Measurements from ENCODE around the gene INHBA.

The INHBA gene

GRCh38 chr7:41732843-41733306 lies 30.0 kb upstream of the INHBA start:
- WGBS (ENCODE audit: insufficient coverage, insufficient read length), result no CpG with 5 or more reads among the region's 7 CpGs
- no peak overlapping the region for H3K4me3 ChIP-seq (ENCODE audit: low read length)
- no peaks in the 10 kb centered on the region for H3K4me1 ChIP-seq (ENCODE audit: control insufficient read depth, insufficient read depth, low read length)
- H3K9me3 ChIP-seq (ENCODE audit: control insufficient read depth, insufficient read depth, low read length), result no peaks in the 10 kb centered on the region
- no peaks in the 10 kb centered on the region for H3K36me3 ChIP-seq (ENCODE audit: control insufficient read depth, insufficient read depth, low read length)
- no peaks in the 10 kb centered on the region for H3K27me3 ChIP-seq (ENCODE audit: control insufficient read depth, insufficient read depth, low read length)
- no peak for DNase-seq (ENCODE audit: low read depth, low spot score)
- H3K27ac ChIP-seq (ENCODE audit: low read length), result no peak overlapping the region

- no peak overlapping the region for H3K27ac ChIP-seq (ENCODE audit: low read length)
- H3K36me3 ChIP-seq (ENCODE audit: control insufficient read depth, insufficient read depth, low read length), result no peaks in the 10 kb centered on the region
- no peaks in the 10 kb centered on the region for H3K4me1 ChIP-seq (ENCODE audit: control insufficient read depth, insufficient read depth, low read length)
- no peak overlapping the region for H3K4me3 ChIP-seq (ENCODE audit: low read length)
- no peak for DNase-seq (ENCODE audit: low read depth, low spot score)
- H3K27me3 ChIP-seq (ENCODE audit: control insufficient read depth, insufficient read depth, low read length), result no peaks in the 10 kb centered on the region
- WGBS (ENCODE audit: insufficient coverage, insufficient read length), result no CpG with 5 or more reads among the region's 3 CpGs
- H3K9me3 ChIP-seq (ENCODE audit: control insufficient read depth, insufficient read depth, low read length), result no peaks in the 10 kb centered on the region
These were observed 29.5 kb upstream of the INHBA start for GRCh38 chr7:41732436-41732785.

GRCh38 chr7:41731493-41732435 lies 28.9 kb upstream of the INHBA start:
- H3K9me3 ChIP-seq (ENCODE audit: control insufficient read depth, insufficient read depth, low read length), result no peaks in the 10 kb centered on the region
- no peak overlapping the region for H3K4me3 ChIP-seq (ENCODE audit: low read length)
- no CpG with 5 or more reads among the region's 7 CpGs for WGBS (ENCODE audit: insufficient coverage, insufficient read length)
- H3K27ac ChIP-seq (ENCODE audit: low read length), result no peak overlapping the region
- H3K4me1 ChIP-seq (ENCODE audit: control insufficient read depth, insufficient read depth, low read length), result no peaks in the 10 kb centered on the region
- no peak for DNase-seq (ENCODE audit: low read depth, low spot score)
- no peaks in the 10 kb centered on the region for H3K36me3 ChIP-seq (ENCODE audit: control insufficient read depth, insufficient read depth, low read length)
- H3K27me3 ChIP-seq (ENCODE audit: control insufficient read depth, insufficient read depth, low read length), result no peaks in the 10 kb centered on the region

GRCh38 chr7:41730668-41731067 lies 27.8 kb upstream of the INHBA start:
- no peaks in the 10 kb centered on the region for H3K9me3 ChIP-seq (ENCODE audit: control insufficient read depth, insufficient read depth, low read length)
- no peak for DNase-seq (ENCODE audit: low read depth, low spot score)
- H3K4me3 ChIP-seq (ENCODE audit: low read length), result no peak overlapping the region
- no peaks in the 10 kb centered on the region for H3K4me1 ChIP-seq (ENCODE audit: control insufficient read depth, insufficient read depth, low read length)
- H3K27me3 ChIP-seq (ENCODE audit: control insufficient read depth, insufficient read depth, low read length), result no peaks in the 10 kb centered on the region
- no CpG with 5 or more reads among the region's 3 CpGs for WGBS (ENCODE audit: insufficient coverage, insufficient read length)
- no peaks in the 10 kb centered on the region for H3K36me3 ChIP-seq (ENCODE audit: control insufficient read depth, insufficient read depth, low read length)
- no peak overlapping the region for H3K27ac ChIP-seq (ENCODE audit: low read length)

- H3K9me3 ChIP-seq (ENCODE audit: control insufficient read depth, insufficient read depth, low read length), result no peaks in the 10 kb centered on the region
- WGBS (ENCODE audit: insufficient coverage, insufficient read length), result no CpG with 5 or more reads among the region's 1 CpG
- no peaks in the 10 kb centered on the region for H3K36me3 ChIP-seq (ENCODE audit: control insufficient read depth, insufficient read depth, low read length)
- H3K4me1 ChIP-seq (ENCODE audit: control insufficient read depth, insufficient read depth, low read length), result no peaks in the 10 kb centered on the region
- no peak for DNase-seq (ENCODE audit: low read depth, low spot score)
- no peak overlapping the region for H3K4me3 ChIP-seq (ENCODE audit: low read length)
- H3K27me3 ChIP-seq (ENCODE audit: control insufficient read depth, insufficient read depth, low read length), result no peaks in the 10 kb centered on the region
- H3K27ac ChIP-seq (ENCODE audit: low read length), result no peak overlapping the region
These were observed 27.3 kb upstream of the INHBA start for GRCh38 chr7:41730161-41730560.

- Histone ChIP-seq H3K4me1 (ENCODE audit: control insufficient read depth, insufficient read depth, low read length) (no peaks in the 10 kb centered on the region), H3K4me3 (ENCODE audit: low read length) (no peak overlapping the region), H3K27ac (ENCODE audit: low read length) (no peak overlapping the region), H3K9me3 (ENCODE audit: control insufficient read depth, insufficient read depth, low read length) (no peaks in the 10 kb centered on the region), H3K27me3 (ENCODE audit: control insufficient read depth, insufficient read depth, low read length) (no peaks in the 10 kb centered on the region), H3K36me3 (ENCODE audit: control insufficient read depth, insufficient read depth, low read length) (no peaks in the 10 kb centered on the region)
- DNase-seq (ENCODE audit: low read depth, low spot score), result no peak
- no CpG with 5 or more reads among the region's 4 CpGs for WGBS (ENCODE audit: insufficient coverage, insufficient read length)
These were observed 26.2 kb upstream of the INHBA start for GRCh38 chr7:41729059-41729458.

GRCh38 chr7:41725013-41725412 lies 22.1 kb upstream of the INHBA start:
- H3K27ac ChIP-seq (ENCODE audit: low read length), result no peak overlapping the region
- WGBS (ENCODE audit: insufficient coverage, insufficient read length), result no CpG with 5 or more reads among the region's 6 CpGs
- no peak for DNase-seq (ENCODE audit: low read depth, low spot score)
- H3K4me3 ChIP-seq (ENCODE audit: low read length), result no peak overlapping the region
- no peaks in the 10 kb centered on the region for H3K4me1 ChIP-seq (ENCODE audit: control insufficient read depth, insufficient read depth, low read length)
- H3K36me3 ChIP-seq (ENCODE audit: control insufficient read depth, insufficient read depth, low read length), result no peaks in the 10 kb centered on the region
- H3K27me3 ChIP-seq (ENCODE audit: control insufficient read depth, insufficient read depth, low read length), result no peaks in the 10 kb centered on the region
- no peaks in the 10 kb centered on the region for H3K9me3 ChIP-seq (ENCODE audit: control insufficient read depth, insufficient read depth, low read length)

- H3K27me3 ChIP-seq (ENCODE audit: control insufficient read depth, insufficient read depth, low read length), result no peaks in the 10 kb centered on the region
- DNase-seq (ENCODE audit: low read depth, low spot score), result no peak
- no peaks in the 10 kb centered on the region for H3K4me1 ChIP-seq (ENCODE audit: control insufficient read depth, insufficient read depth, low read length)
- no peak overlapping the region for H3K27ac ChIP-seq (ENCODE audit: low read length)
- no peaks in the 10 kb centered on the region for H3K9me3 ChIP-seq (ENCODE audit: control insufficient read depth, insufficient read depth, low read length)
- WGBS (ENCODE audit: insufficient coverage, insufficient read length), result no CpG with 5 or more reads among the region's 1 CpG
- no peak overlapping the region for H3K4me3 ChIP-seq (ENCODE audit: low read length)
- no peaks in the 10 kb centered on the region for H3K36me3 ChIP-seq (ENCODE audit: control insufficient read depth, insufficient read depth, low read length)
These were observed 18.0 kb upstream of the INHBA start for GRCh38 chr7:41720886-41721285.

- no peaks in the 10 kb centered on the region for H3K27me3 ChIP-seq (ENCODE audit: control insufficient read depth, insufficient read depth, low read length)
- no peak overlapping the region for H3K4me3 ChIP-seq (ENCODE audit: low read length)
- no CpG with 5 or more reads among the region's 4 CpGs for WGBS (ENCODE audit: insufficient coverage, insufficient read length)
- no peak for DNase-seq (ENCODE audit: low read depth, low spot score)
- no peak overlapping the region for H3K27ac ChIP-seq (ENCODE audit: low read length)
- H3K4me1 ChIP-seq (ENCODE audit: control insufficient read depth, insufficient read depth, low read length), result no peaks in the 10 kb centered on the region
- no peaks in the 10 kb centered on the region for H3K9me3 ChIP-seq (ENCODE audit: control insufficient read depth, insufficient read depth, low read length)
- no peaks in the 10 kb centered on the region for H3K36me3 ChIP-seq (ENCODE audit: control insufficient read depth, insufficient read depth, low read length)
These were observed 17.2 kb upstream of the INHBA start for GRCh38 chr7:41720046-41720445.

- no CpG with 5 or more reads among the region's 11 CpGs for WGBS (ENCODE audit: insufficient coverage, insufficient read length)
- no peaks in the 10 kb centered on the region for H3K4me1 ChIP-seq (ENCODE audit: control insufficient read depth, insufficient read depth, low read length)
- H3K27ac ChIP-seq (ENCODE audit: low read length), result no peak overlapping the region
These were observed 13.8 kb upstream of the INHBA start for GRCh38 chr7:41716691-41717090.

GRCh38 chr7:41715000-41715399 lies 12.1 kb upstream of the INHBA start:
- DNase-seq (ENCODE audit: low read depth, low spot score), result no peak
- Histone ChIP-seq H3K36me3 (ENCODE audit: control insufficient read depth, insufficient read depth, low read length) (no peaks in the 10 kb centered on the region), H3K4me3 (ENCODE audit: low read length) (no peak overlapping the region), H3K9me3 (ENCODE audit: control insufficient read depth, insufficient read depth, low read length) (no peaks in the 10 kb centered on the region), H3K4me1 (ENCODE audit: control insufficient read depth, insufficient read depth, low read length) (no peaks in the 10 kb centered on the region), H3K27me3 (ENCODE audit: control insufficient read depth, insufficient read depth, low read length) (no peaks in the 10 kb centered on the region), H3K27ac (ENCODE audit: low read length) (no peak overlapping the region)
- no CpG with 5 or more reads among the region's 8 CpGs for WGBS (ENCODE audit: insufficient coverage, insufficient read length)

More at GRCh38 chr7:41716691-41717090, 13.8 kb upstream of the INHBA start:
- Histone ChIP-seq H3K4me3 (ENCODE audit: low read length) (no peak overlapping the region), H3K9me3 (ENCODE audit: control insufficient read depth, insufficient read depth, low read length) (no peaks in the 10 kb centered on the region), H3K36me3 (ENCODE audit: control insufficient read depth, insufficient read depth, low read length) (no peaks in the 10 kb centered on the region), H3K27me3 (ENCODE audit: control insufficient read depth, insufficient read depth, low read length) (no peaks in the 10 kb centered on the region)
- DNase-seq (ENCODE audit: low read depth, low spot score), result no peak
